ENCODE measurements around the gene KIF21B.

KIF21B gene

GRCh38 chr1:201017828-201018163 lies 5.7 kb downstream of the KIF21B start:
- no peak for DNase-seq

- DNase-seq, result no peak
Observed at GRCh38 chr1:201016943-201017827, 6.3 kb downstream of the KIF21B start.

GRCh38 chr1:201016211-201016651 lies 7.3 kb downstream of the KIF21B start:
- DNase-seq, result peak; percentile 25

GRCh38 chr1:201015551-201016091 lies 7.9 kb downstream of the KIF21B start:
- no peak for DNase-seq

- no peak for DNase-seq
Observed at GRCh38 chr1:201014816-201015200, 8.7 kb downstream of the KIF21B start.

DNA sequence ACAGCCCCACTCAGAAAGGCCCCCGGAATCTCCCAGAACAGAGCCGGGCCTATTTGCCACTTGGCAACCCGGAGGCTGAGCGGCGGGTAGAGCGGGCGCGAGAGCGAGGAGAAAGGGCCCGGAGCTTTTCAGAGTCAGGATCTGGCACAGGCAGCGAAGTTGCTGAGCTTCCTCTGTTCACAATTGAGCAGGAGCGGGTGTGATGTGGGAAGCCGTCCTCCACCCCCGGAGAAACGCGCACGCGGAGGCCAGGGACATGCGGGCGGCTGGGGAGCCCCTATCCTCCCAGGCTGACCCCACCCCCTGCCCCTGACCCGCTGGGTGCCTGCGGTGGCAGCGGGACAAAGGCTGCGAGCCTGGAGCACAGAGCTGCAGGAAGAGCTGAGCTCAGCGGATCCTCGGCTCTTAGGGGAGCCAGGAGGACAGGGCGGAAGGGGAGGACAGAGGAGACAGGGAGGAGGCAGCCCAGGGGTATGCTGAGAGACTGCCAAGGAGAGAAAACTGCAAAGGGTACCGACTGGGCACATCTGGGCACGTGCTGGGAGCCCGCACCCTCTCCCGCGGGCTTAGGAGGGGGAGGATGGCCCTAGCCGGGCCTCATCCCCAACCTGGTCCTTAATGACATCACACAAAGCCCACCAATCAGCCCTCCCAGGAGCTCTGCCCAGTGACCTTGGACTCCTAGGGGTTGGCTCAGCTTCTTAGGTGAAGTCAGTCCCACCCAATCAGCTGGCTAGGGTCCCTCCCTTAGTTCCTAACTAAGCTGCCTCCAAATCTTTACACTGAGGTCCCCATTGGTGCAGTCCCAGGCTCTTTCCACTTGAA lies 9.3 kb downstream of the KIF21B start:
- no peak for DNase-seq

GRCh38 chr1:201013031-201013485 lies 10.5 kb downstream of the KIF21B start:
- no peak for DNase-seq

DNA sequence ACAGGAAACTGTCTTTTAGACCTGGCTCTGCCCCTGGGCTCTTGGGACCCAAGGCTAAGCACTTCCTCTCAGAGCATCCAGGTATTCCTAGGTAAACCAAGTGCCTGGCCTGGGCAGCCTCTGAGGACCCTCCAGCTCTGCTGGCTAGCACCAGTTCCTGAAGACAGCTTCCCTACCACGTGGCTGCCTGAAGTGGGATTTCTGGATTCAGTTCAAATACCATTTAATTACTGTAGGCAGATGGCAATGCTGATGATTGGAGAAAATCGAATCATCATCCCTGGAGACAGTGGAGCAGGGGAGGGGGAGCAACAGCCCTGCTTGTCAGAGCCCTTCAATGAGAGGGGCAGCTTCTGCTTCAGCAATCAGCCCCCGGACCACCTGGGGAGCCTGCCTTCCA lies 11.9 kb downstream of the KIF21B start:
- DNase-seq, result peak; percentile 44

- no peak for DNase-seq
Observed at GRCh38 chr1:201009962-201010645, 13.4 kb downstream of the KIF21B start.

GRCh38 chr1:201008666-201009360 lies 14.7 kb downstream of the KIF21B start:
- no peak for DNase-seq

DNA sequence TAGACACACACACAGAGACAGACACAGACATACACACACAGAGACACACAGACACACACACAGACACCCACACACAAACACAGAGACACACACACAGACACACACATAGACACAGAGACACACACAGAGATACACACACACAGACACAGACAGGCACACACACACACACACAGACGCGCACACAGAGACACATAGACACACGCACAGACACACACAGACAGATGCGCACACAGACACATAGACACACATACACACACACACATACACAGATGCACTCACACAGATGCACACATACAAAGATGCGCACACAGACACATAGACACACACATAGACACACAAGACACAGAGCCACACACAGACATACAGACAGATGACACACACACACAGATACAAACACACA lies 16.0 kb downstream of the KIF21B start:
- no peak for DNase-seq

GRCh38 chr1:201006450-201006849 lies 17.1 kb downstream of the KIF21B start:
- no peak for DNase-seq

- DNase-seq, result no peak
Observed at GRCh38 chr1:201004732-201005131, 18.8 kb downstream of the KIF21B start.

- no peak for DNase-seq
Observed at GRCh38 chr1:201004154-201004553, 19.4 kb downstream of the KIF21B start.

GRCh38 chr1:201002510-201002909 lies 21.0 kb downstream of the KIF21B start:
- no peak for DNase-seq

- peak; percentile 22 for DNase-seq
Observed at GRCh38 chr1:201001962-201002361, 21.6 kb downstream of the KIF21B start.

- DNase-seq, result no peak
Observed at GRCh38 chr1:201000391-201000790, 23.1 kb downstream of the KIF21B start.

DNA sequence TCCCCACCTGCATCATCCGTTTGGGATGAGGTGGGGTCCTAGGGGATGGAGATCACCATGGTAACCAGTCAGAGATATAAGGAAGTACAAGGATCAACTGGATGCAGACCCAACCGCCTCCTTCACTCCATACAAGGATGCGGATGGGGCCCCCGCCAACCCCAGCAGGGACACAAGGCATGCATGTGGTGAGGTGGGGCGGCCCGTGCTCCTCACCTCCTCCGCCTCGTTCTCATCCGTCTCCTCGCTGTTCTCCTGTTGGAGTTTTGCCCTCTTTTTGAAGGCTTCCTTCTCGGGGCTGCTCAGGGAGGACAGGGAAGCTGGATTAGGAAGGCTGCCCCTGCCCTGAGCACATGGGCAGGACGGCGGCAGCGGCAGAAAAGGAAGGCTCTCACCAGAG lies 23.8 kb downstream of the KIF21B start:
- no peak for DNase-seq

DNA sequence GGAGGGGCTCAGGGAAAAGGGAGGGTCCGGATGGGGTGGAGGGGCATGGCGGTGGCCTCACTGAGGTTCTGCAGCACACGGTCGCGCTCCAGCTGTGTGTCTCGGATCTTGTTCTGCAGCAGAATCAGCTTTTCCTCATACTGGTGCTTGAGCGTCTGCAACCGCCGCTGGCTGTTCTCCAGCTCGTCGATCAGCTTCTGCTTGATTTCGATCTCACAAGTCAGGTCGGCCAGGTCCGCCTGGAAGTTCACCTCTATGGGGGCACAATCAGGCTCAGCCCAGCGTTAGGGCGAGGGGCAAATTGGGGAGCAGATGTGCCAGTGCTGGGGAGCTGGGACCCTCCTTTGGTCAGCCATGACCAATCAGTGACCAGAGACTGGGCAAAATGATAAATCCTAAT lies 25.2 kb downstream of the KIF21B start:
- DNase-seq, result no peak

- DNase-seq, result peak; percentile 79
Observed at GRCh38 chr1:200992382-200993048, 31.0 kb downstream of the KIF21B start.

- no peak for DNase-seq
Observed at GRCh38 chr1:200991097-200991614, 32.4 kb downstream of the KIF21B start.

GRCh38 chr1:200990114-200990513 lies 33.4 kb downstream of the KIF21B start:
- no peak for DNase-seq

Data from NCI-H510A treated with DMSO at 0.1 percent for 48 hours (cell line).